Parathyroid adenoma (tissue), 2 donors: ENCODE data around the gene FAM20B.

Experiments used
- H2AFZ ChIP-seq: fragments of 300-600 bp; sonication (generic); one replicate; pipeline ENCODE4 v1.7.0; 2017; ENCODE audit warnings: antibody characterized with exemption, mild to moderate bottlenecking
- H3K27ac ChIP-seq: fragments of 300-600 bp; sonication (generic); one replicate; pipeline ENCODE4 v1.7.0; 2017
- H3K27me3 ChIP-seq: fragments of 300-600 bp; sonication (generic); one replicate; pipeline ENCODE4 v1.7.0; 2017; ENCODE audit warnings: low read length; ENCODE audit not compliant: control insufficient read depth, insufficient read depth
- H3K36me3 ChIP-seq: fragments of 300-600 bp; sonication (generic); one replicate; pipeline ENCODE4 v1.7.0; 2017; ENCODE audit warnings: low read length; ENCODE audit not compliant: control insufficient read depth, insufficient read depth
- H3K4me1 ChIP-seq: fragments of 300-600 bp; sonication (generic); one replicate; pipeline ENCODE4 v1.7.0; 2017; ENCODE audit warnings: control low read depth
- H3K4me2 ChIP-seq: fragments of 300-600 bp; sonication (generic); one replicate; pipeline ENCODE4 v1.7.0; 2017; ENCODE audit warnings: low read length
- H3K4me3 ChIP-seq: fragments of 300-600 bp; sonication (generic); one replicate; pipeline ENCODE4 v1.7.0; 2017; ENCODE audit warnings: low read depth, low read length
- H3K79me2 ChIP-seq: fragments of 300-600 bp; sonication (generic); one replicate; pipeline ENCODE4 v1.7.0; 2017; ENCODE audit warnings: control low read depth
- H3K9ac ChIP-seq: fragments of 300-600 bp; sonication (generic); one replicate; pipeline ENCODE4 v1.7.0; 2017; ENCODE audit warnings: mild to moderate bottlenecking
- H3K9me3 ChIP-seq: fragments of 300-600 bp; sonication (generic); one replicate; pipeline ENCODE4 v1.7.0; 2017; ENCODE audit warnings: low read length; ENCODE audit not compliant: control insufficient read depth
- CTCF ChIP-seq: fragments of 300-600 bp; sonication (generic); IDR thresholded peaks from one replicate; pipeline ENCODE4 v1.7.0; 2017; ENCODE audit warnings: antibody characterized with exemption, mild to moderate bottlenecking
- donor health status: primary hyperparathyroidism.

FAM20B gene

GRCh38 chr1:179042087-179042486 lies 16.4 kb downstream of the FAM20B start:
- no peak overlapping the region for H3K4me3 ChIP-seq
- no peaks in the 10 kb centered on the region for H3K9me3 ChIP-seq
- H3K36me3 ChIP-seq = no peaks in the 10 kb centered on the region

GRCh38 chr1:179042700-179043099 lies 17.0 kb downstream of the FAM20B start:
- H3K79me2 ChIP-seq = peaks cover 3% of the 10 kb centered on the region
- H3K27ac ChIP-seq = no peak overlapping the region
- H3K4me2 ChIP-seq = no peak overlapping the region
- H3K36me3 ChIP-seq = no peaks in the 10 kb centered on the region
- no peak overlapping the region for H3K9ac ChIP-seq
- no peaks in the 10 kb centered on the region for H3K27me3 ChIP-seq
- no peak overlapping the region for H3K4me3 ChIP-seq
- no peak overlapping the region for H2AFZ ChIP-seq
- no peaks in the 10 kb centered on the region for H3K9me3 ChIP-seq
- H3K4me1 ChIP-seq = no peaks in the 10 kb centered on the region
- no peak for TF ChIP-seq CTCF

More at GRCh38 chr1:179042087-179042486, 16.4 kb downstream of the FAM20B start:
- TF ChIP-seq CTCF = no peak
- no peaks in the 10 kb centered on the region for H3K4me1 ChIP-seq
- H2AFZ ChIP-seq = no peak overlapping the region
- H3K27ac ChIP-seq = no peak overlapping the region
- no peaks in the 10 kb centered on the region for H3K27me3 ChIP-seq
- H3K79me2 ChIP-seq = peaks cover 3% of the 10 kb centered on the region
- no peak overlapping the region for H3K9ac ChIP-seq
- no peak overlapping the region for H3K4me2 ChIP-seq

- H3K36me3 ChIP-seq = no peaks in the 10 kb centered on the region
- H3K9me3 ChIP-seq = no peaks in the 10 kb centered on the region
- H3K27me3 ChIP-seq = no peaks in the 10 kb centered on the region
- H2AFZ ChIP-seq = no peak overlapping the region
- H3K4me3 ChIP-seq = no peak overlapping the region
- H3K9ac ChIP-seq = no peak overlapping the region
- no peak overlapping the region for H3K27ac ChIP-seq
- H3K4me1 ChIP-seq = no peaks in the 10 kb centered on the region
- H3K79me2 ChIP-seq = peaks cover 3% of the 10 kb centered on the region
- TF ChIP-seq CTCF = no peak
- H3K4me2 ChIP-seq = no peak overlapping the region
Measured at GRCh38 chr1:179043266-179043665, 17.6 kb downstream of the FAM20B start.

GRCh38 chr1:179043907-179044306 lies 18.2 kb downstream of the FAM20B start:
- no peak overlapping the region for H3K9ac ChIP-seq
- no peak overlapping the region for H3K27ac ChIP-seq
- no peak for TF ChIP-seq CTCF
- H3K4me3 ChIP-seq = no peak overlapping the region
- H3K79me2 ChIP-seq = peaks cover 3% of the 10 kb centered on the region
- no peak overlapping the region for H3K4me2 ChIP-seq
- H3K4me1 ChIP-seq = no peaks in the 10 kb centered on the region
- H3K36me3 ChIP-seq = no peaks in the 10 kb centered on the region
- H2AFZ ChIP-seq = no peak overlapping the region
- H3K9me3 ChIP-seq = no peaks in the 10 kb centered on the region
- H3K27me3 ChIP-seq = no peaks in the 10 kb centered on the region

- H3K79me2 ChIP-seq = no peaks in the 10 kb centered on the region
- H3K9me3 ChIP-seq = no peaks in the 10 kb centered on the region
- H3K4me3 ChIP-seq = no peak overlapping the region
- no peak for TF ChIP-seq CTCF
- H3K27me3 ChIP-seq = no peaks in the 10 kb centered on the region
- no peak overlapping the region for H3K9ac ChIP-seq
- H3K4me1 ChIP-seq = no peaks in the 10 kb centered on the region
- H3K27ac ChIP-seq = no peak overlapping the region
- no peak overlapping the region for H3K4me2 ChIP-seq
- H2AFZ ChIP-seq = no peak overlapping the region
- no peaks in the 10 kb centered on the region for H3K36me3 ChIP-seq
Measured at GRCh38 chr1:179046808-179047635, 21.3 kb downstream of the FAM20B start.
